ENCODE measurements around the gene GLYAT.

Gene GLYAT

DNA sequence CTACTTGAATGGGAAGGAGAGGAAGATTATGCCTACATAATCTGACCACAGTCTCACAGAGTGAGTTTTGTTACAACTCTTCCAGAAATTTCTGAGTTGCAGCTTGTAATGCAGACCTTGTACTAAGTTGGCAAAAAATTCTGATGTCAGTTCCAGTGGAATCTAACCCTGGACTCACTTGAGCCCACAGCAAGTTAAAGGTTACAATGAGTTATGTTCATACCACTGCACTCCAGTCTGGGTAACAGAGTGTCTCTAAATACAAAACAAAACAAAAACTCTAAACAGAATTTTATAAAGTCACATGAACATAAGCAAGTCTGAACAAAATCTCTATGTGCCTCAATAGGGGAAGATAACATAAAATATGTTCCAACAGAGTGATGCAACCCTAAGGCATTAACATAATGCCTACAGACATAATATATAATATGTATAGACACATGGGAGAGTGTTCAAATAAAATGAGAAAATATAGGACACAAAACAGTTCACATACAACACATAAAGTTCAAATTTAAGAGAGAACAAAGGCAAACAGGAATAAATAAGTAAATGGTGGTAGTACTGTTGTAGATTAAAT is 1.1 kb downstream of the GLYAT start:
- DNase-seq, result no peak
- Histone ChIP-seq H3K9me3 (no peaks in the 10 kb centered on the region), H3K27ac (no peak overlapping the region), H3K4me1 (no peaks in the 10 kb centered on the region), H3K36me3 (no peaks in the 10 kb centered on the region), H3K4me3 (no peak overlapping the region), H3K27me3 (no peaks in the 10 kb centered on the region)
- TF ChIP-seq, protein P1, sequence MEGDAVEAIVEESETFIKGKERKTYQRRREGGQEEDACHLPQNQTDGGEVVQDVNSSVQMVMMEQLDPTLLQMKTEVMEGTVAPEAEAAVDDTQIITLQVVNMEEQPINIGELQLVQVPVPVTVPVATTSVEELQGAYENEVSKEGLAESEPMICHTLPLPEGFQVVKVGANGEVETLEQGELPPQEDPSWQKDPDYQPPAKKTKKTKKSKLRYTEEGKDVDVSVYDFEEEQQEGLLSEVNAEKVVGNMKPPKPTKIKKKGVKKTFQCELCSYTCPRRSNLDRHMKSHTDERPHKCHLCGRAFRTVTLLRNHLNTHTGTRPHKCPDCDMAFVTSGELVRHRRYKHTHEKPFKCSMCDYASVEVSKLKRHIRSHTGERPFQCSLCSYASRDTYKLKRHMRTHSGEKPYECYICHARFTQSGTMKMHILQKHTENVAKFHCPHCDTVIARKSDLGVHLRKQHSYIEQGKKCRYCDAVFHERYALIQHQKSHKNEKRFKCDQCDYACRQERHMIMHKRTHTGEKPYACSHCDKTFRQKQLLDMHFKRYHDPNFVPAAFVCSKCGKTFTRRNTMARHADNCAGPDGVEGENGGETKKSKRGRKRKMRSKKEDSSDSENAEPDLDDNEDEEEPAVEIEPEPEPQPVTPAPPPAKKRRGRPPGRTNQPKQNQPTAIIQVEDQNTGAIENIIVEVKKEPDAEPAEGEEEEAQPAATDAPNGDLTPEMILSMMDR (IDR thresholded peaks at IDR 0.05), result no peak
- intact Hi-C loops (cut with DNase I; ENCODE audit: low total_unique reads), result no loop called here

DNA sequence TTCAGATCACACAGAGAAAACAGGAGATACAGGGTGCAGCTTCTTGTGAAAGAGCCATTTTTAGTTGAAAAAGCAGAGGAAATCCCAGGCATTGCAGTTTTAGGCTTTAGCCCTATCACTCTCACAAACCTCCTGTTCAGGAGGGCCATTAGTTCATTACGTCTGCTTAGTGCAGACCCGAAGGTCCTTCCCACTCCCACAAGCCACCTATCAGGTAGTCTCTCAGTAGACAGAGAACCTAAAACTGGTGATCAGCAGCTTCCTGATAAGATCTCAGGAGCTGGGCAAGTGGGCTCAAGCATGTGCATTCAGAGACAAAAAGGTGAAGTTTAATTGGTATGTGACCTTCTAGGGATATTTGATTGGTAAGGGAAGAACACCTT is 4.3 kb downstream of the GLYAT start:
- Histone ChIP-seq H3K27me3 (no peaks in the 10 kb centered on the region), H3K4me3 (no peak overlapping the region), H3K36me3 (no peaks in the 10 kb centered on the region), H3K9me3 (no peaks in the 10 kb centered on the region), H3K27ac (no peak overlapping the region), H3K4me1 (no peaks in the 10 kb centered on the region)
- no peak for DNase-seq
- intact Hi-C loops (cut with DNase I; ENCODE audit: low total_unique reads), result no loop called here
- TF ChIP-seq, protein P1 (IDR thresholded peaks at IDR 0.05), result no peak

DNA sequence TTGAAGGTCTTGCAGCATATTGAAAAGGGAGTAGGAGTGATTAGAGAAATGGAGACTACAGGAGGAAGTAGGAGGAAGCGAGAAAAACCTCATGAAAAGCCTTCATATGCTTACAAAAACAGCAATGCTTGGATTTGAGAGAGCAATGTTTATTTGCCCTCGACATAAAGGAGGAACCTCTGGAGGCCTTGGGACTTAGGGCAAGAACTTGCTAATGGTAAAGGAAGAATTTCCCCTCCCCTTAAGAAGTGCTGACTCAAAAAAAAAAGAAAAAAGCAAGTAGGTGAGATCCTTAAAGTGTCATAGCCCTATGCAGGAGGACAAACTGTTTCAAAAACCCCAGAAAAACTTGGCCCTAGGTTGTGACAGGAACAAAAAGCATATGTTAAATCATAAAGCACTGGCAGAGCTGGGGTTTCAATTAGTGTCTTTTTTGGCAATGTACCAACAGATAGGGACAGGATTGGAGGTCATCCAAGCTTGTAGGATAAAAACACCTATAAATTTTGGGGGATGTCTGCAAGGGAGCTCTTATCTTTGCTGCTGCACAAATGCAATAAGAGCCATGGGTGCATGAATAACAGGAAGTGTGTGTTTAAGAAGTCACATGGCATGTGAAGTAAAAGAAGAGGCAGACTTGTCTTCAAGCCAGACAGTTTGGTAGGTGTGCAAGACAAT is 4.9 kb downstream of the GLYAT start:
- no peak for DNase-seq
- Histone ChIP-seq H3K4me3 (no peak overlapping the region), H3K27me3 (no peaks in the 10 kb centered on the region), H3K4me1 (no peaks in the 10 kb centered on the region), H3K27ac (no peak overlapping the region), H3K36me3 (no peaks in the 10 kb centered on the region), H3K9me3 (no peaks in the 10 kb centered on the region)
- TF ChIP-seq, protein P1 (IDR thresholded peaks at IDR 0.05), result no peak
- intact Hi-C loops (cut with DNase I; ENCODE audit: low total_unique reads), result no loop called here

DNA sequence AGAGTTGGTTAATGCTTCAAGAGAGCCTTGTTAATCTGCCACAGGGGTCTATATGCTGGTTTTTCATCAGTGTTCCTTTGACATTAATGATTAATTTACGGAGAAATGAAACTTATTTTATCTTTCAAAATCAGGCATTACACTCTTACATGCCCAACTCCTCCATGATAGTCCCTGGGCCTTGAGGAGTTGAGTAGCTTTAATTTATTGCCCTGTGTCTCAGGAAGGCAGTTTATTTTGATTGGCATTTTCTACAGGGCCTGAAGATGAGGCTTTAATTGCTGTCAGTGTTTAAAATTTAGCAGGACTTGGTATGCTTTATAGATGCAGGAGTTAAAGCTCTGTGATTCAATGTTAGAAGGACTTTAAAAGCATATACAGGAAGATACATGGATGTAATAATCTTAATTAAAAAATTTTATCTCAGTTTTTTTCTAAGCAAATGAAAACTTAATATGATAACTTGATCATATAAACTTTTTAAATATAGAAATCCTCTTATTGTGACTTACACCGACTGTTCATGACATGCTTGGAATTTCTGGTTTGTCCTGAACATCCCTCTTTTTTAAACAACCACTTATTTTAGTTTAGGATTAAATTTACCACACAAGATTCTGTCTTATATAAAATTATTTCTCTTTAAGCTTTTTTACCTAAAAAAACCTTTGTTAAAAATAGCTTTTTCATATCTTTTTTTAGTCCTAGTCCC is 12.2 kb downstream of the GLYAT start:
- no peaks in the 10 kb centered on the region for H3K27me3 ChIP-seq
- TF ChIP-seq, protein P1 (IDR thresholded peaks at IDR 0.05), result no peak
- DNase-seq, result no peak
- H3K4me1 ChIP-seq, result no peaks in the 10 kb centered on the region
- no peaks in the 10 kb centered on the region for H3K9me3 ChIP-seq
- no peak overlapping the region for H3K4me3 ChIP-seq
- no peak overlapping the region for H3K27ac ChIP-seq
- intact Hi-C loops (cut with DNase I; ENCODE audit: low total_unique reads), result no loop called here
- H3K36me3 ChIP-seq, result no peaks in the 10 kb centered on the region

DNA sequence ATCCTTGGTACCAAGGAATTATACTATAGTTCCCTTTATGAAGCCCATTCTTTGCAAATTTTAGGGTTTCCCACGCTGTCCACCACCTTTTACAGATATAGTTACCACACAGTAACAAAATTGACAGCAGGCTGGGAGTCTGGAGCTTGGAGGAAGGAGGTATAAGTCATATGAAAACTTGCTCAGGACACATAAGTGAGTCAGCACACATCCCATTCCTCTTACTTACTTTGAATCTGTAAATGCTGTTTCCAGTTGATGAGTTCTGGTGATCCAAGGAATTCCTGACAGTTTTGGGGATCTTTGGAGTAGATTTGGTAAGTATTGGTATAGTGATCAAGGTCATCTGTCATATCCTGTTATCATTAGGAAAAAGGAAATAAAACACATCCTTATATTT is 19.2 kb downstream of the GLYAT start:
- intact Hi-C loops (cut with DNase I; ENCODE audit: low total_unique reads), result no loop called here
- Histone ChIP-seq H3K27me3 (no peaks in the 10 kb centered on the region), H3K9me3 (no peaks in the 10 kb centered on the region), H3K36me3 (no peaks in the 10 kb centered on the region), H3K4me1 (no peaks in the 10 kb centered on the region), H3K4me3 (no peak overlapping the region), H3K27ac (no peak overlapping the region)
- TF ChIP-seq, protein P1 (IDR thresholded peaks at IDR 0.05), result no peak
- DNase-seq, result no peak
